Measurements from ENCODE around the gene GALNT12.

GALNT12 gene

DNA sequence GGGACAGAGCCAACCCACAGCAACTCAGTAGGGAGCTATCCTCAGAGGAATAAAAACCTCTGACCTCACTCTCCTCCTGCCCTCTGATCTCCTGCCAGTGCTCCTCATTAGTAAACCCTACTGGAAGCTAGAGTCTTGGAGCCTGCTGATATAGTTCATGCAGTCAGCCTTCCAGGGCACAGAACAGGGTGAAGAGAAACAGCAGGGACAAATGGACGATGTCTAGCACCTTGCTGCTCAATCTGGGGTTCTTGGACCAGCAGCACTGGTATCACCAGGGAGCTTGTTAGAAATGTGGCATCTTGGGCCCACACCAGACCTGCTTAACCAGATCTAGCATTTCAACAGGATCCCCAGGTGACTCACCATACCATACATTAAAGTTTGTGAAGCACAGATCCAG is 5.5 kb upstream of the GALNT12 start:
- no peak for DNase-seq (ENCODE audit: low read depth, low spot score)

DNA sequence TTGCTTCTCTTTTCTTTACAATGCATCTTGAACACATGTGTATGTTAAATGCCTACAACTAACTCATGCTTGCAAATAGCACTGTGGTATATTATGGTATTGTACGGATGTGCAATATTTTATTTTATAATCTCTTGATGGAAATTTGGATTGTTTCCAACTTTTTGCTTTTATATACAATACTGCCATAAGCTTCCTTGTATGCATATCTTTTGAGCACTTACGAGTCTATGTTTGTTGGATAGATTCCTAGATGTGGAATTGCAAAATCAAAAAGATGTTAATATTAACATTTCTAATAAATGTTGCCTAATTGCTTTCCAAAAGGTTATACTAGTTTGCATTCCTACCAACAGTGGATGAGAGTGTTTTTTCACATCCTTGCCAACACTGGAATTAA is 3.4 kb upstream of the GALNT12 start:
- DNase-seq (ENCODE audit: low read depth, low spot score), result no peak

DNA sequence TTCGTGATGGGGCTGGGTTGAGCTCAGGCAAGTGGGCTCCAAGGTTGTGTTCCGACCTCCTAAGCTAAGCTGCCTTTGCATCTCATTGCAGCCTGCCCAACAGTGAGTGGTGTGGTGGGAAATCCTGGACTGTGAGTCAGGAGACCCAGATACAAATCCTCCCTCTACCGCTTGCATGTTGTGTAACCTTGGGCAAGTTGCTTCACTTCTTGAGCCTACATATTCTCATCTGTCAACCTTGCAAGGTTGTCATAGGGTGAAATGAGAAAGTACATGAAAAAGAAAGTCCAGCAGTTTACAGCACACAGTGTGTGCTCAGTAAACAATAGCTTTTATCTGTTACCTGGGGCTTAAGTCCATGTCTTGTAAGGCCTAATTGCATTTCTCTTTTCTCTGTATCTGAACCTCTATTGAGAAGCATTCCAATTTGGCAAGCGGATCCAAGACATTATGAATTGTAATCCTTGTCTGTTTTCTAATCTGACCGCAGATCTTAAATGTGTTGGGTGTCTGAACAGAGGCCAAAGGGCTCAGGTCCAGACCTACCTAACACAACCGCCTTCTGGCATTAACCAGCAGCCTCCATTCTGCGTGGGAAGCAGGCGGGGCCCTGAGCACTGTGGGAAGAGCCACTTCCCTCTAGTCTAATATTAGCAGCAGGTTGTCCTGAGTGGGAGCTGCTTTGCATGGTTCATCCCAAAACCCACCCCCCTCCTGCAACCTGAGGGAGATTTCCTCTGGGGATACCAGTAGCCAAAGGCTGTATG is 1.8 kb upstream of the GALNT12 start:
- DNase-seq (ENCODE audit: low read depth, low spot score), result no peak

DNA sequence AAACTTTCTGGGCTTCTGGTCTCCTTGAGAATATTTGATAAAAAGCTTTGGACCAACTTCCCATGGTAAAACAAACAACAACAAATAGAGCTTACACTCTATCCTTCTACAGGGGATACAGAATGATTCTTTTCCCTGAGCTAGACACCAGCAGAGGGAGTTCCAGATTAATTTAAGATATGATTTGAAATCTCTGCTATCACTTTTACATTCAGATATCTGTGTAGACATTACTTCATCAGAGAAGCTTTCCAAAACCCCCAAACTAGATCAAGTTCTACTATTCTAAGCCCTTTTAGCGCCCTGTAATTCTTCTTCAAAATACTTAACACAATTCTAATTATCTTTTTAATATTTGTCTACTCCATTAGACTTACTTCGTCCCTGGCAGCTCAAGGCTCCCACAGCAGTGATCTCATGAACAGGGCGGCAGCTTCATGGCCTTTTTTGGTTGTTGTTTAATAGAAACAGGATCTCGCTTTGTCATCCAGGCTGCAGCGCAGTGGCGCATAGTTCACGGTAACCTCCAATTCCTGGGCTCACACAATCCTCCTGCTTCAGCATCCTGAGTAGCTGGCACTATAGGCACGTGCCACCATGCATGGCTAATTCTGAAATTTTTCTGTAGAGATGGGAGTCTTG is 955 bp upstream of the GALNT12 start:
- no peak for DNase-seq (ENCODE audit: low read depth, low spot score)

DNA sequence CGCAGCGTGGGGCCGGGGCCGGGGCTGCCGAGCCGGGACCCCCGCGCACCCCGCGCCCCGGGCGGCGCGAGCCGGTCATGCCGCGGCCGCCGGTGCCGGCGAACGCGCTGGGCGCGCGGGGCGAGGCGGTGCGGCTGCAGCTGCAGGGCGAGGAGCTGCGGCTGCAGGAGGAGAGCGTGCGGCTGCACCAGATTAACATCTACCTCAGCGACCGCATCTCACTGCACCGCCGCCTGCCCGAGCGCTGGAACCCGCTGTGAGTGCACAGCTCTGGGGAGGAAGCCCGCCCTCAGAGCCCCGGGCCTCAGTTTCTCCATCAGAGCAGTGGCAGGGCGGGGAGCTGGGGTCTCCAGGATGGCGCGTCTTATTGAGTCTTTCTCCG is 335 bp downstream of the GALNT12 start:
- no peak for DNase-seq (ENCODE audit: low read depth, low spot score)

DNA sequence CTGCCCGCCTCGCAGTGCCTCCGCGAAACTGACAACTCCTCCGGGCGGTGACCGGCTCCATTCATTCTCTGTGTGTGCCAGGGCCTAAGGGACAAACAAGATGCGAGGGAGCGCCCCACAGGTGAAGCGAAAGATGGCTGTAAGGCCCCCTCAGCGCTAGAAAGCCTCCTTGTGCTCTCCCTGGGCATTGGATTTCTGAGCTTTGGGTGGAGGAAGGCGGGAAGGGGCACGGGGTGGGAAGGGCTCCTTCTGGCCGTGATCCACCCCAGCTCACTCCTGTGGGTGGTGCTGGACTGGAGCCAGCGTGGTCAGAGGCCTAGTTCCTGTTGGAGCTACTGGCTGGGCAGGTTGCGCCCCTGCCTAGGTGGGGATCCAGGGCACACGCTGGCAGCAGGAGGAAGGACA is 943 bp downstream of the GALNT12 start:
- no peak for DNase-seq (ENCODE audit: low read depth, low spot score)

DNA sequence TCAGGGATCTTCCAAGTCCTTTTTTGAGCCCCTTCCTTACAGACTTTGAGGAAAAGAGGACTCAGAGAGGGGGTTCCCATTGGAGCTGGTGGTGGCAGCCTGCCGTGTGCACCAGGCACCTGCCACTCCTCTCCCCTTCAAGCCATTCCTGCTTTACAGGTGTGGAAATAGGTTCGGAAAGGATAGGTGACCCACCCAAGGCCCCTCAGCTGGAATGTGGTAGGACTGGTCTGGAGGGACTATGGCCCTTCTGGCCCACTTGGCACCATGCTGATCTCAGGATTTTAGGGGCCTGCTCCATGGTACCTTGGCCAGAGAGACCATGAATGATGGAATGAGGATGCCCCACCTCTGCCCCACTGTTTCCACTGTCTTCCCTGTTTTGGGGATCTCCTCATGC is 1.4 kb downstream of the GALNT12 start:
- DNase-seq (ENCODE audit: low read depth, low spot score), result no peak

DNA sequence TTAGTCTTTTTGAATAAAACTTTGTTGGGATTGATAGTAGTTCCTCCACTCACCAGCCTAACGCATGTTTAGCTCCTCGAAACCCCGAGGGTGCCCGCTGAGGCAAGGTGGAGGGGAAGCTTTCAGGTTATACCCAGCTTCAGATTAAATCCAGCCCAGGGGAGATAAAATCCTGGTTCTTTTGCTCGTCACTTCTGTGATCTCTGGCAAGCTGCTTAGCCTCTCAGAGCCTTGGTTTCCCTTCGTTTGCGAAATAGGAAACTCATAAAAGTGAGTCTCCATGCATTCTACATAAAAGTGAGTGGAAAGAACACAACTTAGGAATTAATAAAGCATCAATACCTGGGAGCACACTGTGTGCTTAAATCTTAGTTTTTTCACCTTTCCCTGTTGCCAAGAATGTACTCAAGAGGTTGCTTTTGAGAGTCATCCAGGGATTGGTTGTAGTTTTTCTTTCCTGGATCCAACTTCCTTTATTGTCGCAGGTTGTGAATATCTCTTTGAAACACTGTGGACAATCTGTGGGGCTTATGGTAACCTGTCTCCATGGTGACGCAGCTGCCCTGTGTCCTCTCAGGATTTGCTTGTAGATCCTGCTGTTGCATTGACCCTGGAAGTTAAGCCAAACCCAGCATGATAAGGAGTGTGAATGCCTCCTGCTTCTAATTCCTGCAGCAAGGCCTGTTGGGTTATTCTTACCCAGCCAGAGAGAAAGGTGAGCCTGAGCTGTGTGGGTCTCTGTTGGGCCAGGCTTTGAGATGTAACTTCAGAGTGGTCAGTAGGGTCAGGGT is 2.0 kb downstream of the GALNT12 start:
- DNase-seq (ENCODE audit: low read depth, low spot score), result no peak

DNA sequence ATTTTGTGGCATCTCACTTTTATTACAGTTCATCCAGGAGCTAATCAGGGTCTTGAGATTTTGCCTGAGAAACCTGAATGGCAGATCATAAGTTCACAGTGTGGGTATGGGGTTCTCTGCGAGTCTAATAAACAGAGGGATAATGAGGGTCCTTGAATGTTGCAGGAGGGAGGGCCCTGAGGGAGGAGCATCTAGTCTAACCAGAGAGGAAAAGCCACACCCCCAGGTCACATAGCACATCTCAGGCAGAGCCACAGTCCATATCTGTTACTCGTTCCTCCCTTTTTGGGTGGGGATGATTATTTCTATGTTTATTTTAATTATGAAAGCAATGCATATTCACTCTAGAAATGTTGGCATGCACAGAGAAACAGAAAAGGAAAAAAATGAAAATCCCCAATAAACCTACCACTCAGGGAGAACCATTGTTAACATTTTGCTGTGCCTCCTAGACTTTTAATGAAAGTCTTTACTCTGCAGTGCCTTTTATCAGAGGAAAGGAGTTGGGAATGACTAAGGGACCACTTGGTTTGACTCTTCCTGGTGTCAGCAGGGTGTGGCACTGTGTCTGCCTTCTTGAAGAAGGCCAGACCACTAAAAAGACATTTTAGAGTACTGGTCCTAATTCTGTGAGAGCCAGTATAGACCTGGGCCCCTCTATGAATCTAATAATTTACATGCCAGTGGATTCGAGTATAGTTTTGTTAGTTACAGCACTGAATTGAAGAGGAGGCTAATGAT is 2.8 kb downstream of the GALNT12 start:
- DNase-seq (ENCODE audit: low read depth, low spot score), result no peak

DNA sequence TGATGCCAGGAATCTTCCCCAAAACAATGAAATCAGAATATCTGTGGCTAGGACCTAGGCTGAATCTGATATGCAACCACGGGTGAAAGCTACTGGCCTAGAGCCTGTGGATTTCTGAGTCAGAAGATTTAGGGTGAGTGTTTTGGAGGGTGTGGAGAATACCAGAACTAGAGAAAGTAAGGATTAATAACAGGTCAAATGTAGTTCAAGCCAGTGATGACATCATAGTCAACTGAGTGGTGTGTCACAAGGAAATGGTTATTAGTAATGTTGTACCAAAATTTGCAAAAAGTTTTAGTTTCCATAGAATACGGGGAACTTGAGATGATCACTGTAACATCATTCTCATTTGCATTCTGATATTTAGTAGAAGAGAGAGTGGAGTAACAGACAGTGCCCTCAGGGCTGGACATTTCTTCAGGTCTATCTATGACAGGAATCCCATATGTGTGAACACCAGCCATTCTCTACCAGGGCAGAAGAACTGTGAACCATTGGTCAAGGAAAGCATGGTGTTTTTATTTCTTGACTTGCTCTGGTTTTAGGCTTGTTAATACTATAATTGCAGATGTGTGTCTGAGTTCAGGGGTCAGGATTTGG is 3.7 kb downstream of the GALNT12 start:
- no peak for DNase-seq (ENCODE audit: low read depth, low spot score)

DNA sequence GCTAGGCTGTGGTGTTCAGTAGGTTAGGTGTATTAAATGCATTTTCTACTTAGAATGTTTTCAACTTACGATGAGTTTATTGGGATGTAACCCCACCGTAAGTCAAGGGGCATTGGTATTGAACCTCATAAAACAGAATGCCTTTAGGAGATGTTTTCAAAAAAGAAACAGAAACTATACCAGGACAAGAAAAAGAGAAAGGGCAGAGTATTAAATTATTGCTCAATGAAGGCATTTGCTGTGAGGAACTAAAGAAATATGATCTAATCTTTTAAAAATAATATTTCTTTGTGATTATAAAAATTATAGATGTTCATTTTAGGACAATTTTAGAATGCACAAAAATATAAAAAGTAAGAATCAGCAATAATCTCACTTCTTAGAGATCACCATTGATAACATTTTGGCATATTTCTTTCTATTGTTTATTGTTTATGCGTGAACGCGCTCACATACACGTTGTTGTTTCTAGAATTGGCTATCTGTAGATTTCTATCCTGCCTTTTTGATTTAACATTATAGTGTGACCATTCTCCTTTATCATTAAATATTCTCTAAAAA is 8.0 kb downstream of the GALNT12 start:
- DNase-seq (ENCODE audit: low read depth, low spot score), result no peak

DNA sequence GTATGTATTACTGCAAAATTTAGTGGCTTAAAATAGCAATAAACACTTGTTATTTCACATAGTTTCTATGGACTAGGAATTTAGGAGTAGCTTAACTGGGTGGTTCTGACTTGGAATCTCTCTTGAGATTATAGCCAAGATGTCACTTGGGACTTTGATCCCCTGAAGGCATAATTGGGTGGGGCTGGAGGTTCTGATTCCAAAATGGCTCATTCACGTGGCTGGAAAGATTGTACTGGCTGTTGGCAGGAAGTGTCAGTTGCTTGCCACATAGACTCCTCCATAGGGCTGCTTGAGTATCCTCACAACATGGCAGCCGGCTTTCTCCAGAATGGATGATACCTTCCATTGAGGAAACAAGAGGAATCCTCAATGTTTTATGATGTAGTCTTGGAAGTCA is 11.3 kb downstream of the GALNT12 start:
- DNase-seq (ENCODE audit: low read depth, low spot score), result no peak

DNA sequence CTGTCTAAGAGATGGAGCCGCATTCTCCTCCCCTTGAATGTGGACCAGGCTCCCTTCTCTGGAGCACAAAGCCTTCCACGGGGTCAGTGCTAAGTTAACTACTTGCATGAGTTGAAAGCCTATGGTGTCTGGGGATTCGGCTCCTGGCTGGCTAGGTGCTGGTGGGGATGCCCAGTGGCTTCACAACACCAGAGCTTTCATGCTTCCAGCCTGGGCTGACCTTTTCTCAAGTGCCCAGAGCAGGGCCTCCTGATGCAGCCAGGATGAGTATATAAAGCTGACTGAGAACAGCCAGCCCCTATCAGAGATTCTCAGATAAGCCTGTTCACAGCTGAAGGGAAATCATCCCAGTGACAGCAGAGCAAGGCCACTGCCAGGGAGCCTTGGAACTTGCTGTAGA is 11.8 kb downstream of the GALNT12 start:
- no peak for DNase-seq (ENCODE audit: low read depth, low spot score)

DNA sequence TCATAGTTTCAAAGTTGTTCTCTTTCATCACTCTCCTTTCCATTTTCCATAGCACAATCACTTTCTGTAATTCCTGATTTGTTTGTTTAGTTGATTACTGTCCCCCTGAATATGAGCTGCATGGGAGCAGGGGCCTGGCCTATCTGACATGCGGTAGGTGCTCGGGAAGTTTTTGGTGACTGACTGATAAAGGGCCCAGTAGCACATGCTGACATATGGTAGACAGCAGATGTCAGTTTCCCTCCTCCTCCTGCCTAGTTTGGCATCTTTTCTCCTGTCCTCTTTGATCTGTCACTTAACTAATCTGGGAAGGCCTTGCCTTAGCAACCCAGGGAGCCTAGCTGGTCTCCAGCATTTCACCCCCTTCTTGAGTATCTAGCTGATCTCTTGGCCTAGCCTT is 14.4 kb downstream of the GALNT12 start:
- DNase-seq (ENCODE audit: low read depth, low spot score), result no peak

DNA sequence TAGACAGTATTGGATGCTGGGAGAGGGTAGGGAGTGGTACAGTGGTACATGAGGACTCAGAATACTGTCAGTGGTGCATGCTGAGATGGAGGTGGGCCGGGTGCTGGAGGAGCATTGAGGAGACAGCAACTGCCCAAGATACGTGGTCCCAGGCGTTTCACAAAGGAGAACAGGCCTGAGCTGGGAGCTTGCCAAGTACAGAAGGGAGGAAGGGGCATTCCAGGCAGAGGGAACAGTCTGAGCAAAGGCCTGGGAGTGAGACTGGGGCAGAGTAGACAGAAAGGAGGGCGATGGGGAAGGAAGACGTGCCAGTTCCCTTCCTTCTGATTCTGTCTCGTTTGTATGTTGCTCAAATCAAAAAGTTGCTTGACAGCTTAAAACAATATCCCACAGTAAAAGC is 15.2 kb downstream of the GALNT12 start:
- DNase-seq (ENCODE audit: low read depth, low spot score), result no peak

DNA sequence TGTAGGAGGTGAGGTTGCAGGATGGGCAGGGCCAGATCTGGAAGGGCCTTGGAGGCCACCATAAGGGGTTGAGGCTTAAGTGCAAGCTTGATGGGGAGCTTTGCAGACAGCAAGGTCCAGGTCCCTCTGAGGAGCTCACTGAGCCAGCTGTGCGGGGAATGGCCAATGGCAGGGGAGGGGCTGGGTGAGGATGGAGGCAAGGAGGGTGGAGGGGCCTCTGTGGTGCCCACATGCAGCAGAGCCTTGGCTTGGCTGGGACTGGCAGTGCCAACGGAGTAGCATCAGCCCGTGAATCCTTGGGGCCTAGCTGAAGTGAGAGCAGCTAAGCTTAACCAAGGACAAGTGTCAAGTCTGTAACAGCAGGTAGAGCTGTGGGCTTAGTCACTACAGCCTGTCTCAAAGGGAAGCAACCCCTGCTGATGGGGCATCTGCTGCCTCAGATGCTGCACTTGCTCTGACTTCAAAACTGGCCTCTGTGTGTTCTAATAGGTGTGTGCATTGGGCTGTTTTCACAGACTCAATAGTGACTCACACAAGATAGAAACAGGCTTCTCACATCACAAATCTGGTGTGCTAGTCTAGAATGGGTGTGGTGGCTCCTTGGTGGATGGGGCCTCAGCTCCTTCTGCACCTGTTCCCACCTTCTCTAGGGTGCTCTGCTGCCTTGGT is 16.3 kb downstream of the GALNT12 start:
- no peak for DNase-seq (ENCODE audit: low read depth, low spot score)

DNA sequence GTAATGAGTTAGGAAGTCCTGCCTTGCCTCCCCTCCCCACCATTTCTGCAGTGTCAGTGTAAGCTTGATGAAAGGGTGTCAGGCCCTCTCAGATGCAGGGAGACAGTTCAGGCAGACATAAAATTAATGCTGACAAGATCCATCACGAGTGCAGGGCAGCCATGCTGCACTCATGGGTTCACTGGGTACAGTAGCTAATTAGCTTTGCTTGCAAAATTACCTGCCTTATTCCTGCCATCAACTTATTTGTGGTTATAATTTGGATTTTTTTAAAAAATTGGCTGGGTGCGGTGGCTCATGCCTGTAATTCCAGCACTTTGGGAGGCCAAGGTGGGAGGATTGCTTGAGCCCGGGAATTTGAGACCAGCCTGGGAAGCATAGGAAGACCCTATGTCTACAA is 17.9 kb downstream of the GALNT12 start:
- DNase-seq (ENCODE audit: low read depth, low spot score), result no peak

DNA sequence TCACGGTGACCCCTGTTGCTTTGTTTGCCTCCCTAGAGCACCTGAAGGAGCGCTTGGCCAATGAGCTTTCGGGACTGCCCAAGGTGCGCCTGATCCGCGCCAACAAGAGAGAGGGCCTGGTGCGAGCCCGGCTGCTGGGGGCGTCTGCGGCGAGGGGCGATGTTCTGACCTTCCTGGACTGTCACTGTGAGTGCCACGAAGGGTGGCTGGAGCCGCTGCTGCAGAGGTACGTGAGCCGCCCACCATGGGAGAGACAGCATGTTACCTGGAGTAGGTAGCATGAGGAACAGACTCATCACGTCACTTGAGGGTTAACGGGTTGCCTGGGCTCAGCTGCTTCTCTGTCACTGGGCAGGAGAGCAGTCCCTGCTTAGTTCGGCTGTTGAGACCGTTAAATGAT is 19.2 kb downstream of the GALNT12 start:
- DNase-seq (ENCODE audit: low read depth, low spot score), result no peak

DNA sequence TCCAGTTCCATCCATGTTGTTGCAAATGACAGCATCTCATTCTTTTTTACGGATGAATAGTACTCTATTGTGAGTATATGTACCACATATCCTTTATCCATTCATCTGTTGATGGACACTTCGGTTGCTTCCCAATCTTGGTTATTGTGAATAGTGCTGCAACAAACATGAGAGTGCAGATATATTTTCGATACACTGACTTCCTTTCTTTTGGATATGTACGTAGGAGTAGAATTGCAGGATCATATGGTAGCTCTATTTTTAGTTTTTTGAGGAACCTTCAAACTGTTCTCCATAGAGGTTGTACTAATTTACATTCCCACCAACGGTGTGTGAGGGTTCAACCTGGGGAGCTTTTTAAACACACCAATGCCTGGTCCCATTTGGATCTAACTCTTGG is 22.3 kb downstream of the GALNT12 start:
- DNase-seq (ENCODE audit: low read depth, low spot score), result no peak

DNA sequence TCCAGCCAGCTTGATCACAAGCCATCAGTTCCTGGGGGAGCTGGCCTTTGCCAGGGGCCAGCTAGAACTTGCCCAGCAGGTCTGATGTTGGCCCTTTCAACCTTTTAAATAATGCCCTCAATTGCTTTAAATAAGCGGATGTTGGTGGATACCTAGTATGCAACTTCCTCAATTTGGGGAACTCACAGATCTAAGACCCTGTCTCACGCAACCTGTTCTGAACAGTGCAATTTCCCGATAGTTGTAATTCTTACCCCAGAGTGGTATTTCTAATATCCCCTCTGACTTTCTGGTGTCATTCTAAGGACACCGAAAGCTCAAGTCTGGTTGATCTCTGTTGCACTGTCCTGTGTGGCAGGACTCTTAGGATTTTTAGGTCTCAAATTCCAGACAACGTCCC is 23.1 kb downstream of the GALNT12 start:
- no peak for DNase-seq (ENCODE audit: low read depth, low spot score)

DNA sequence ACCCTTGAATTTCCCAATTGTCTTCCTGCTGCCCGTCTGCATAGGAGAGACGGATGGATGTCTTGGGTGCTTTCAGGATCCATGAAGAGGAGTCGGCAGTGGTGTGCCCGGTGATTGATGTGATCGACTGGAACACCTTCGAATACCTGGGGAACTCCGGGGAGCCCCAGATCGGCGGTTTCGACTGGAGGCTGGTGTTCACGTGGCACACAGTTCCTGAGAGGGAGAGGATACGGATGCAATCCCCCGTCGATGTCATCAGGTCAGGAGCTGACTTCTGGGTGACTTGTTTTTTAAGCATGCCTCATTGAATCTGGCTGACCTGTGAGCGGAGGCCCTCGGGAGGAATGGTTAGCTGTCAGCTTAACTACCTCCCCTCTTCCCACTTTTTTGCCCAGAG is 24.2 kb downstream of the GALNT12 start:
- no peak for DNase-seq (ENCODE audit: low read depth, low spot score)
